ENCODE data around the gene CYTH3.

CYTH3 gene

DNA sequence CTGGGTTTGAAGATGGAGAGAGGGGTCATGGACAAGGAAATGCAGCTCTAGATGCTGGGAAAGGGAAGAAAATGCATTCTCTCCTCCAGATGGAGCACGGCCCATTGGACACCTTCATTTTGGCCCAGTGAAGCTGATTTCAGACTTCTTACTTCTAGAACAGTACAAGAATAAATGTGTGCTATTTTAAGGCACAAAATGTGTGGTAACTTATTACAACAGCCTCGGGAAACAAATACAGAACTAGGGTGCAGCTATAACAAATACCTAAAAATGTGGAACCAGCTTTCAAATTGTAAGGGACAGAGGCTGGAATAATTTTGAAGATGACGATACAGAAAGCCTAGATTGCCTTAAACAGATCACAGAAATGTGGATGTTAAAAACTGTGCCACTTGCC lies 54.1 kb downstream of the CYTH3 start:
- TF ChIP-seq ZFX (IDR thresholded peaks at IDR 0.05; ENCODE audit: borderline replicate concordance), result no peak
- TF ChIP-seq, protein P1, sequence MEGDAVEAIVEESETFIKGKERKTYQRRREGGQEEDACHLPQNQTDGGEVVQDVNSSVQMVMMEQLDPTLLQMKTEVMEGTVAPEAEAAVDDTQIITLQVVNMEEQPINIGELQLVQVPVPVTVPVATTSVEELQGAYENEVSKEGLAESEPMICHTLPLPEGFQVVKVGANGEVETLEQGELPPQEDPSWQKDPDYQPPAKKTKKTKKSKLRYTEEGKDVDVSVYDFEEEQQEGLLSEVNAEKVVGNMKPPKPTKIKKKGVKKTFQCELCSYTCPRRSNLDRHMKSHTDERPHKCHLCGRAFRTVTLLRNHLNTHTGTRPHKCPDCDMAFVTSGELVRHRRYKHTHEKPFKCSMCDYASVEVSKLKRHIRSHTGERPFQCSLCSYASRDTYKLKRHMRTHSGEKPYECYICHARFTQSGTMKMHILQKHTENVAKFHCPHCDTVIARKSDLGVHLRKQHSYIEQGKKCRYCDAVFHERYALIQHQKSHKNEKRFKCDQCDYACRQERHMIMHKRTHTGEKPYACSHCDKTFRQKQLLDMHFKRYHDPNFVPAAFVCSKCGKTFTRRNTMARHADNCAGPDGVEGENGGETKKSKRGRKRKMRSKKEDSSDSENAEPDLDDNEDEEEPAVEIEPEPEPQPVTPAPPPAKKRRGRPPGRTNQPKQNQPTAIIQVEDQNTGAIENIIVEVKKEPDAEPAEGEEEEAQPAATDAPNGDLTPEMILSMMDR (IDR thresholded peaks at IDR 0.05), result no peak
- no peak overlapping the region for H3K27ac ChIP-seq

GRCh38 chr7:6212008-6212407 lies 60.4 kb downstream of the CYTH3 start:
- no peak overlapping the region for H3K27ac ChIP-seq
- TF ChIP-seq, protein P1 (IDR thresholded peaks at IDR 0.05), result no peak
- TF ChIP-seq ZFX (IDR thresholded peaks at IDR 0.05; ENCODE audit: borderline replicate concordance), result no peak

DNA sequence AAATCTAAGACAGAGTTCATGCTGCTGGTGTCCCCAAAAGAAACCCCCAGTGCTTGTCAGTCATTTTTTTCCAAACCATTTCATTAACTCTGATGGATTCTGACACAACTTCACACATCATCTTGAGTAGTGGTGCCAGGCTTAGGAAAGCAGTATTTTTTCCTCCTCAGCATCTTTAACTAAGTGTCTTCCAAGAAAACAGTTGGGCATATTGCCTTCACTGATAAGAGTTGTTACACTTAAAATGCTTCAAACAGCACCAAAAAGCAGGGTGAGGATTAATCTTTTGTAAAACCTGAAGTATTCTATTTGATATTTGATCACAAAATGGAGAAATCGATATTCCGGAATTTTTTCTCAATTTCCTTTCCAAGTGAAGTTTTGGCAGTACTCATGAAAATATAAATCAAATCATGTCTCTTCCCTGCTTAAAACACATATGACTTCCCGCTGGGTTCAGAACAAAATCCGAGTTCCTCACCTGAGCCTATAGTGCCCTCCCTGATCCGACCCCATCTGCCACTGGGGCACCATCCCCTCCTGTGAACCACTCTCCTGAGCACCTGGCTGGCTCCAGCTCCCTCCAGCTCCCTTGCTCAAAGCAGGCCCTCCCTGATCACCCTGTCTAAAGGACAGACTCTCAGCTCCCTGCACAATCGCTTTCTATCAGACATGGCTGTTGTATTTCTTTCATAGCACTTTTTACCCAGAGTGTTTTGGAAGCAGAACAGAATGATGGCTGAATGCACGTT lies 61.6 kb downstream of the CYTH3 start:
- no peak overlapping the region for H3K27ac ChIP-seq
- TF ChIP-seq ZFX (IDR thresholded peaks at IDR 0.05; ENCODE audit: borderline replicate concordance), result no peak
- TF ChIP-seq, protein P1 (IDR thresholded peaks at IDR 0.05), result no peak

GRCh38 chr7:6209340-6209739 lies 63.1 kb downstream of the CYTH3 start:
- TF ChIP-seq, protein P1 (IDR thresholded peaks at IDR 0.05), result no peak
- no peak for TF ChIP-seq ZFX (IDR thresholded peaks at IDR 0.05; ENCODE audit: borderline replicate concordance)
- no peak overlapping the region for H3K27ac ChIP-seq

GRCh38 chr7:6208573-6209328 lies 63.7 kb downstream of the CYTH3 start:
- TF ChIP-seq, protein P1 (IDR thresholded peaks at IDR 0.05), result no peak
- TF ChIP-seq ZFX (IDR thresholded peaks at IDR 0.05; ENCODE audit: borderline replicate concordance), result no peak
- H3K27ac ChIP-seq, result no peak overlapping the region

- TF ChIP-seq, protein P1 (IDR thresholded peaks at IDR 0.05), result no peak
- no peak for TF ChIP-seq ZFX (IDR thresholded peaks at IDR 0.05; ENCODE audit: borderline replicate concordance)
Observed at GRCh38 chr7:6205971-6206660, 66.3 kb downstream of the CYTH3 start.

More at GRCh38 chr7:6205971-6206660, 66.3 kb downstream of the CYTH3 start:
- no peak overlapping the region for H3K27ac ChIP-seq

Measured in 22Rv1 (cell line).